NB4 (cell line): ENCODE results near the gene DTHD1.

Experiments used
- CTCF ChIP-seq: IDR thresholded peaks from one replicate; pipeline ENCODE4 v1.5.1; 2012; ENCODE audit warnings: low read depth, low read length
- POLR2A ChIP-seq: IDR thresholded peaks from 2 replicates; pipeline ENCODE4 v1.6.1; 2011; ENCODE audit warnings: mild to moderate bottlenecking; ENCODE audit not compliant: insufficient read length; ENCODE audit errors: extremely low read depth

- TF ChIP-seq CTCF: no peak
- no peak for TF ChIP-seq POLR2A
These were observed 22.8 kb downstream of the DTHD1 start for GRCh38 chr4:36304138-36304681.
